GM23338 (cell line): ENCODE results near the gene OR5B3. TPM values are rescaled to one million over a fixed set of nuclear protein-coding genes. Genes with fewer than 3 reads are reported as not detected.

ENCODE experiments used
- ATAC-seq: fragments of 200-7000 bp; cut with Tn5 transposase; 3 replicates; pipeline ENCODE4 v1.9.1; 2020
- DNase-seq: peaks from one replicate; pipeline ENCODE4 v3.0.0-alpha.2; 2015; ENCODE audit warnings: low spot score
- H2AFZ ChIP-seq: fragments of 200-600 bp; sonication (generic); 2 replicates; pipeline ENCODE4 v1.8.0; 2016; ENCODE audit warnings: antibody characterized with exemption, mild to moderate bottlenecking, moderate library complexity
- H3F3A ChIP-seq: fragments of 200-600 bp; sonication (generic); replicated peaks from 2 replicates; pipeline ENCODE4 v1.8.0; 2017; ENCODE audit warnings: antibody characterized with exemption, mixed run types, low read depth
- H3K27ac ChIP-seq: fragments of 200-600 bp; sonication (generic); 2 replicates; pipeline ENCODE4 v1.6.1; 2016; ENCODE audit warnings: low read depth
- H3K27me3 ChIP-seq: fragments of 200-600 bp; sonication (generic); 2 replicates; pipeline ENCODE4 v1.8.0; 2016; ENCODE audit warnings: mild to moderate bottlenecking, mixed run types, moderate library complexity; ENCODE audit not compliant: insufficient read depth
- H3K36me3 ChIP-seq: fragments of 200-600 bp; sonication (generic); 2 replicates; pipeline ENCODE4 v1.8.0; 2016; ENCODE audit warnings: mild to moderate bottlenecking; ENCODE audit not compliant: insufficient read depth
- H3K4me1 ChIP-seq: fragments of 200-600 bp; sonication (generic); 2 replicates; pipeline ENCODE4 v1.8.0; 2016; ENCODE audit warnings: mild to moderate bottlenecking, moderate library complexity; ENCODE audit not compliant: insufficient read depth
- H3K4me2 ChIP-seq: fragments of 200-600 bp; sonication (generic); 2 replicates; pipeline ENCODE4 v1.7.1; 2017; ENCODE audit warnings: mixed run types
- H3K4me3 ChIP-seq: fragments of 200-600 bp; sonication (generic); 2 replicates; pipeline ENCODE4 v1.6.1; 2016; ENCODE audit warnings: mixed run types
- H3K79me2 ChIP-seq: fragments of 200-600 bp; sonication (generic); replicated peaks from 2 replicates; pipeline ENCODE4 v1.8.0; 2017; ENCODE audit warnings: mild to moderate bottlenecking; ENCODE audit not compliant: insufficient read depth
- H3K9me2 ChIP-seq: fragments of 200-600 bp; sonication (generic); 2 replicates; pipeline ENCODE4 v1.8.0; 2017; ENCODE audit not compliant: insufficient read depth
- H4K20me1 ChIP-seq: fragments of 200-600 bp; sonication (generic); replicated peaks from 2 replicates; pipeline ENCODE4 v1.8.0; 2017; ENCODE audit warnings: mild to moderate bottlenecking; ENCODE audit not compliant: insufficient read depth
- H3K27ac Mint-ChIP-seq: 2 replicates; pipeline ENCODE4 v1.8.0; 2020; ENCODE audit warnings: inconsistent platforms, mild to moderate bottlenecking, moderate library complexity, mixed read lengths
- H3K27me3 Mint-ChIP-seq: 3 replicates; pipeline ENCODE4 v1.8.0; 2022; ENCODE audit warnings: low read depth, mild to moderate bottlenecking, moderate library complexity, mixed read lengths, inconsistent platforms; ENCODE audit not compliant: insufficient read depth, poor library complexity
- H3K36me3 Mint-ChIP-seq: 3 replicates; pipeline ENCODE4 v1.8.0; 2021; ENCODE audit warnings: low read depth, mild to moderate bottlenecking, inconsistent platforms, moderate library complexity, mixed read lengths
- H3K4me1 Mint-ChIP-seq: 3 replicates; pipeline ENCODE4 v1.8.0; 2020; ENCODE audit warnings: mild to moderate bottlenecking, inconsistent platforms, mixed read lengths
- H3K4me3 Mint-ChIP-seq: 3 replicates; pipeline ENCODE4 v1.8.0; 2021; ENCODE audit warnings: moderate library complexity, mild to moderate bottlenecking, inconsistent platforms, mixed read lengths
- H3K9me3 Mint-ChIP-seq: 3 replicates; pipeline ENCODE4 v1.8.0; 2020; ENCODE audit warnings: moderate library complexity, mild to moderate bottlenecking, inconsistent platforms, mixed read lengths
- CREB1 ChIP-seq: fragments of 250-450 bp; sonication (Bioruptor Pico); IDR thresholded peaks from 2 replicates; pipeline ENCODE4 v1.5.0; 2020; ENCODE audit warnings: low read depth, mild to moderate bottlenecking, moderate library complexity
- CTCF ChIP-seq, 2 experiments: fragments of 200-600 bp in 1 of 2; sonication (generic) in 1 of 2; conservative IDR thresholded peaks; 2 replicates each; pipeline versions ENCODE4 v1.5.1 to v1.6.1; 2016 to 2017; ENCODE audit warnings: antibody characterized with exemption in 2 of 2, low read depth in 2 of 2, mild to moderate bottlenecking in 2 of 2, moderate library complexity in 1 of 2
- EZH2 ChIP-seq: fragments of 200-600 bp; sonication (generic); IDR thresholded peaks from one replicate; pipeline ENCODE4 v1.8.0; 2017; ENCODE audit warnings: antibody characterized with exemption, mild to moderate bottlenecking, low read depth; ENCODE audit not compliant: unreplicated experiment
- EZH2phosphoT487 ChIP-seq: fragments of 200-600 bp; sonication (generic); IDR thresholded peaks from one replicate; pipeline ENCODE4 v1.8.1; 2018; ENCODE audit warnings: antibody characterized with exemption; ENCODE audit not compliant: unreplicated experiment
- JUNB ChIP-seq: IDR thresholded peaks from one replicate; pipeline ENCODE4 v1.6.1; 2016; ENCODE audit warnings: antibody characterized with exemption; ENCODE audit not compliant: unreplicated experiment
- NANOG ChIP-seq: IDR thresholded peaks from 2 replicates; pipeline ENCODE4 v1.6.1; 2016; ENCODE audit warnings: antibody characterized with exemption, borderline replicate concordance
- POLR2AphosphoS5 ChIP-seq: IDR thresholded peaks from 2 replicates; pipeline ENCODE4 v1.6.1; 2016; ENCODE audit warnings: antibody characterized with exemption, low read depth
- ZNF114 ChIP-seq: fragments of 250-450 bp; sonication (Bioruptor Pico); IDR thresholded peaks from 2 replicates; pipeline ENCODE4 v1.5.0; 2020; ENCODE audit warnings: mild to moderate bottlenecking, moderate library complexity
- ZNF331 ChIP-seq: fragments of 250-450 bp; sonication (Bioruptor Pico); IDR thresholded peaks from 2 replicates; pipeline ENCODE4 v1.5.0; 2020; ENCODE audit warnings: low read depth, mild to moderate bottlenecking, moderate library complexity
- ZNF462 ChIP-seq: fragments of 250-450 bp; sonication (Bioruptor Pico); IDR thresholded peaks from 2 replicates; pipeline ENCODE4 v1.5.0; 2020; ENCODE audit warnings: mild to moderate bottlenecking, moderate library complexity
- polyA plus RNA-seq: library from polyadenylated mRNA; unstranded; fragments of >200 nt; fragmentation: Nextera tagmentation; extraction: Ambion mirVana; gene quantifications from 2 replicates; pipeline ENCODE4 v1.2.1, GENCODE V29; 2016
- total RNA-seq: library from RNA; depleted of rRNA; stranded (reverse); fragments of >200 nt; shearing (Covaris generic); gene quantifications from 2 replicates; pipeline ENCODE4 v1.2.3, GENCODE V29; 2014

OR5B3 gene
- total and polyA plus RNA-seq, 2 experiments from 2014 or later = not detected

DNA sequence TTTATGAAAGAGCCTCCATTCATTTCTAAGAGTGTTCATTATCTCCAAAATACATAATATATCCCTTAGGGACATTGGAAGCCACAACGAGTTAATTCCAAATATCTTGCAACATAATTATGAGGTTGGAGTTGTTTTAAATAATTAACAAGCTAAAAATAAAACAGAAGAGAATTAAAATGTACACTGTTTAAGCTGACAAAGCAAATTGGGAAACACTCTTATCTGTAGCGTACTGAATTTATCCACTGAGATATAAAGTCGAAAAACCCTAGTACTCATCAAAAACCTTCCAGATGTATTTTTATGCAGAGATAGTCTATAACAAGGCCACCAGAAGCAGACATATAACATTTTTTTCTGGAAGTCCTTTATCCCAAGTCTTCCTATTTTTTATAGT is 27.5 kb upstream of the OR5B3 start:
- H4K20me1 ChIP-seq = no peaks in the 10 kb centered on the region
- peaks cover 4% of the 10 kb centered on the region; the same call in 1 of the 3 replicates for H3K36me3 Mint-ChIP-seq
- ATAC-seq (no peak), DNase-seq (no peak)
- no peak overlapping the region for H3K27ac ChIP-seq
- TF ChIP-seq EZH2phosphoT487 (no peak), EZH2 (no peak), ZNF331 (CRISPR knock-in tag) (no peak), NANOG (no peak), JUNB (no peak), POLR2AphosphoS5 (no peak), CTCF (conservative IDR thresholded peaks at IDR 0.05; ENCODE audit: low read depth in 2 of 2) (no peak)
- H3K36me3 ChIP-seq = no peaks in the 10 kb centered on the region
- H3K4me2 ChIP-seq = no peak overlapping the region
- peaks cover 9% of the 10 kb centered on the region; the same call in 1 of the 2 replicates for H3K4me1 ChIP-seq
- H3K27me3 ChIP-seq = no peaks in the 10 kb centered on the region
- H2AFZ ChIP-seq = no peak overlapping the region
- no peaks in the 10 kb centered on the region for H3K9me2 ChIP-seq
- no peak overlapping the region for H3K4me3 Mint-ChIP-seq
- H3F3A ChIP-seq = no peaks in the 10 kb centered on the region
- H3K79me2 ChIP-seq = no peaks in the 10 kb centered on the region
- no peak overlapping the region for H3K4me3 ChIP-seq
- H3K27ac Mint-ChIP-seq = no peak overlapping the region
- peaks cover 5% of the 10 kb centered on the region; the same call in 2 of the 3 replicates for H3K4me1 Mint-ChIP-seq
- no peaks in the 10 kb centered on the region for H3K27me3 Mint-ChIP-seq
- H3K9me3 Mint-ChIP-seq = peaks cover 5% of the 10 kb centered on the region

DNA sequence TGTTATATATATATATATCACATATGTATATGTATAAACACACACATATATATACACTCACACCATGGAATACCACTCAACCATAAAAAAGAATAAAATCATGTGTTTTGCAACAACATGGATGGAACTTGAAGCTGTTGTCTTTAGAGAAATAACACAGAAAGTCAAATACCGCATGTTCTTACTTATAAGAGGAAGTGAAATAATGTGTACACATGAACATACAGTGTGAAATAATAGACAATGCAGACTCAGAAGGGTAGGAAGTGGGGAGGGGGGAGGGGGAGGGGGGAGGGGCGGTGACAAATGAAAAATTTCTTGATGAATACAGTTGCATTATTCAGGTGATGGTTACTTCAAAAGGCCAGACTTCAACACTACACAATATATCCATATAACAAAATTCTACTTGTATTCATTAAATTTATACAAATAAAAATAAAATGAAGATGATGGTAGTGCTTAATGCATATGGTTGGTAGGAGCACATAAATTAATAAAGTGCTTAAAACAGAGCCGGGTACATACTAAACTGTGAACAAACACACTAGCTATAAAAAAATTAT is 27.0 kb upstream of the OR5B3 start:
- Histone ChIP-seq H3K27me3 (no peaks in the 10 kb centered on the region), H2AFZ (no peak overlapping the region), H3K36me3 (no peaks in the 10 kb centered on the region), H3K27ac (no peak overlapping the region), H4K20me1 (no peaks in the 10 kb centered on the region), H3F3A (no peaks in the 10 kb centered on the region), H3K4me2 (no peak overlapping the region), H3K9me2 (no peaks in the 10 kb centered on the region), H3K4me1 (peaks cover 5% of the 10 kb centered on the region; the same call in 1 of the 2 replicates), H3K4me3 (no peak overlapping the region), H3K79me2 (no peaks in the 10 kb centered on the region)
- Mint-ChIP-seq H3K27me3 (no peaks in the 10 kb centered on the region), H3K27ac (no peak overlapping the region), H3K36me3 (peaks cover 4% of the 10 kb centered on the region; the same call in 1 of the 3 replicates), H3K9me3 (peaks cover 5% of the 10 kb centered on the region; the same call in 1 of the 3 replicates), H3K4me3 (no peak overlapping the region), H3K4me1 (peaks cover 4% of the 10 kb centered on the region; the same call in 2 of the 3 replicates)
- DNase-seq = no peak
- no peak for ATAC-seq
- TF ChIP-seq JUNB (no peak), ZNF462 (no peak), CREB1 (no peak), CTCF (conservative IDR thresholded peaks at IDR 0.05; ENCODE audit: low read depth in 2 of 2) (no peak), ZNF114 (no peak), EZH2 (no peak)
